ENCODE results near the gene OGDH.

- TF ChIP-seq, protein P1, sequence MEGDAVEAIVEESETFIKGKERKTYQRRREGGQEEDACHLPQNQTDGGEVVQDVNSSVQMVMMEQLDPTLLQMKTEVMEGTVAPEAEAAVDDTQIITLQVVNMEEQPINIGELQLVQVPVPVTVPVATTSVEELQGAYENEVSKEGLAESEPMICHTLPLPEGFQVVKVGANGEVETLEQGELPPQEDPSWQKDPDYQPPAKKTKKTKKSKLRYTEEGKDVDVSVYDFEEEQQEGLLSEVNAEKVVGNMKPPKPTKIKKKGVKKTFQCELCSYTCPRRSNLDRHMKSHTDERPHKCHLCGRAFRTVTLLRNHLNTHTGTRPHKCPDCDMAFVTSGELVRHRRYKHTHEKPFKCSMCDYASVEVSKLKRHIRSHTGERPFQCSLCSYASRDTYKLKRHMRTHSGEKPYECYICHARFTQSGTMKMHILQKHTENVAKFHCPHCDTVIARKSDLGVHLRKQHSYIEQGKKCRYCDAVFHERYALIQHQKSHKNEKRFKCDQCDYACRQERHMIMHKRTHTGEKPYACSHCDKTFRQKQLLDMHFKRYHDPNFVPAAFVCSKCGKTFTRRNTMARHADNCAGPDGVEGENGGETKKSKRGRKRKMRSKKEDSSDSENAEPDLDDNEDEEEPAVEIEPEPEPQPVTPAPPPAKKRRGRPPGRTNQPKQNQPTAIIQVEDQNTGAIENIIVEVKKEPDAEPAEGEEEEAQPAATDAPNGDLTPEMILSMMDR (IDR thresholded peaks at IDR 0.05) = no peak
- TF ChIP-seq POLR2A (IDR thresholded peaks at IDR 0.05) = no peak
Measured at GRCh38 chr7:44559485-44559884, 46.9 kb upstream of the OGDH start.
